HG02678 (cell line): ENCODE results near the gene CORO2A.
"Not testable (repeated sequence)": the region's sequence is repeated elsewhere in the genome, so short reads cannot be mapped to it uniquely, and the experiment has no call there.

Experiments used
- ATAC-seq: cut with Tn5 transposase; IDR thresholded peaks from one replicate; pipeline ENCODE4 v1.9.1; 2021; ENCODE audit warnings: mild to moderate bottlenecking, moderate library complexity; ENCODE audit not compliant: unreplicated experiment

Gene CORO2A

GRCh38 chr9:98191671-98192502 is 550 bp downstream of the CORO2A start:
- no peak for ATAC-seq

GRCh38 chr9:98191181-98191608 is 1.2 kb downstream of the CORO2A start:
- no peak for ATAC-seq

GRCh38 chr9:98190757-98191105 is 1.7 kb downstream of the CORO2A start:
- ATAC-seq = no peak

DNA sequence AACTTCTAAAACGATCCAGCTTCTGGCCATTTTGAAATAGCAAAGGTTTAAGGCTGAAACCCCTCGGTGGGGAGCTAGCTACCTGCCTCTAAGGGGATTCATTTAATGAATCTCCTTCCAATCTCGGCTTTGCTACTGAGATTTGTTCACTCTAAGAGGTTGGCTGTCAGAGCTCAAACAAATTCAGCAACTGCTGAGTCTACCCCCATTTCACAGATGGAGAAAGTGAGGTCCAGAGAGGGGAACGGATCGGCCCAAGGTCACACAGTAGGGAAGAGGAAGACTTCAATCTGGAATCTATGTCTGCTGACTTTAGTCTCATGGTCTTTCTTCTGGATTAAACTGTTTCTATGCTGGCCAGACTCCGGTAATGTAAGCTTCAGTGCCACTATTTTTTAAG is 3.0 kb downstream of the CORO2A start:
- ATAC-seq = no peak

DNA sequence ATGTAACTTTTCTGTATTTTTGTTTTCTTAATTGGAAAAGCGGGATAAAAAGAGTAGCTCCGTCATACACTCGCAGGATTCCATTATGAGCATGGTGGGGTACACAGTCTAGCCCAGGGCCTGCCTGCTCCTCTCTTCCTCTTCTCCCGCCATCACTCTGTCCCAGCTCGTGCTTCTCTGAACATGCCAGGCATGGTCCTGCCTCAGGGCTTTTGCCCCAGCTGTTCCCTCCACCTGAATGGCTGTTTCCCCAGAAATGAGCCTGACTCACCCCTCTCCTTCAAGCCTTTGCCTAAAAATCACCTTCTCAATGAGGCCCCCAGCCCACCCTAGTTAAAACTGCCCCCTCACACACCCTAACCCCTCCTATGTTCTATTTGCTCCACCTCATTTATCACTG is 4.5 kb downstream of the CORO2A start:
- no peak for ATAC-seq

GRCh38 chr9:98186236-98186635 is 6.2 kb downstream of the CORO2A start:
- no peak for ATAC-seq

DNA sequence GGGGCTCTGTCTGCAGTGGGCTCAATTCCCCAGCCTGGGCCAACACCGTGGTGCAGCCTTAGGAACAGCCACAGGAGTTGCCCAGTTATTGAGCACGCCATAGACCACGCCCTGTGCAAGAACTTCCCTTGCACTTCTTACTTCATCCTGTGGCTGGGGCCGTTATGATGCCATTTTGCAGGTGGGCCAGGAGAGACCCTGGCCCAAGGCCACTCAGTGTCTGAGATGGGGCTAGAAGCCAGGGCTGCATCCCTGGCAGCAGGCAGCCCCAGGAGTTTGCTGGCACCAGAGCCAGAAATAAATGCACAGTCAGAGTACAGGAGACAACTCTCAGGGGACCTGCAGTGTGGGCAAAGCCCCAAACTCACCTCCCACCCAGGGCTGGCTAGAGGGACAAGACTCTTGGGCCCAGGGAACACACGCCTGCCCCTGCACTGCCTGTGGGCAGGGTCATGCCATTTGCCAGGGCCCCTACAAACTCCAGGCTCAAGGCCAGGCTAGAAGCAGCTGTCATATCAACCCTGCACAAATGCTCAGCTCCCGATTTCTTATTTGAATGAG is 6.7 kb downstream of the CORO2A start:
- no peak for ATAC-seq

DNA sequence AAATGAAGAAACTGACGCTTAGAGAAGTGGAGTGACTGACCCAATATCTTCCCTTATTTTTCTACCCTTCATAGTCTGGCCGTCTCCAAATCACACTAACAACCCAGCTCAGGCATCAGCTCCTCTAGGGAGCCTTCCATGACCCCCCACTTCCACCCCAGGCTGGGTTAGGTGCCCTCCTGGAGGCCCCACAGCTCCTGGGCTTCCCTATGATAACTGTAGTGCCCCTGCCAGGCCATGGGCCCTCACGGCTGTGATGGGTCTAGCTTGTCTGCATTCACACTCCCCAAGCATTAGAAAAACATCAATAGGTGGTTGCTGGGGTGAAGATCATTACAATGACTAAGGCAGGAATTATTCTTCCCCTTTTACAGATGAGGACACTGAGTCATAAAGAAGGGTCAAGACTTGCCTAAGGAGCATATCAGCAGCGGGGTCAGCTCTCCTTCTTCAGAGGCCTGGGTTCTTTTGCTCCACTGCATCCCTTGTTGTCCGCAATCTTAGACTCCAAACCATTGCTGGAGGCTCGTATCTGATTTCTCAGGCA is 7.3 kb downstream of the CORO2A start:
- no peak for ATAC-seq

- no peak for ATAC-seq
These were observed 8.1 kb downstream of the CORO2A start for GRCh38 chr9:98184326-98184725.

DNA sequence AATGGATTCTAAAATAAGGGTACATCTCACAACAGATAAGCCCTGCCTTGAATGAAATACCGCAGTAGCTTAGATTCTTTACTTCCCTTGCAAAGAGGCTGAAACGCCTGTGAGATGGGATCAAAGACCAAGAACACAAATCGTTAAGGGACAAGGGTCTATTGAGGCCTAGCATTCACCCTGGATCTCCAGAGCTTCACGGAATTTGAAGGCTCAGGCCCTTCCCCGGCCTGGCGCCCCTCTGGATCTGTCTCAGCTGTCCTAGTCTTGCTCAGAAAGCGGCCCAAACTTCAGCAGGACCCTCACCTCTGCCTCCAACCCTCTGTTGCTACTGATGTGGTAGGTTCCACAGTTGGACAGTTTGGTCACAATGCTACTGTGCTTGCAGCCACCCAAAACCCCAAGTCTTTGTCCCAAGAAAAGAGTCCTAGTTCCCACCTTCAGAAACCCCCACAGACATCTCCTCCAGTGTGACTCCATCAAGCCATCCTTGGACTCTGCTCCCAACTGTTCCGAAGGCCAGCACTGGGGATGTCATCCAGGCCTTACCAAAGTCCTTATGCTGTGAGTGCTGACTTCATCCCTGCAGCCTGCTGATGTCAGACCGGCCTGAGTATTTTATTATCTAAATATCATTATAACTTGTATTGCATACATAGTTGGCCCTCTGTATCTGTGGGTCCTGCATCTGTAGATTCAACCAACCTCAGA is 9.4 kb downstream of the CORO2A start:
- no peak for ATAC-seq

GRCh38 chr9:98182069-98182820 is 10.2 kb downstream of the CORO2A start:
- ATAC-seq = no peak

DNA sequence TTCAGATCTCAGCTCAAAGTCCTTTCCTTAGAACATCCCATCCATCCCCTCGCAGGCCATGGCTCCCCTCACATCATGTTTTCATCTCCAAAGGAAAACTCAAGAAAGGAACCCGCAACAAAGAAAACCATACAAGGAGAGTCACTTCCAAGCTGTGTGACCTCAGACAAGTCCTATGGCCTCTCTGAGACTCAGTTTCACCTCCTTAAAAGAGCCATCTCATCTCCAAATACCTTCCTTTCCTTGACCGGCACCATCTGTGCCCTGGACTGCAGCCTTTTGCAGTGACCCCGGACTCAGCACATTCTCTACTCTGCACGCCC is 10.7 kb downstream of the CORO2A start:
- ATAC-seq = no peak

- ATAC-seq = no peak
These were observed 11.4 kb downstream of the CORO2A start for GRCh38 chr9:98180996-98181395.

GRCh38 chr9:98178874-98179850 is 13.3 kb downstream of the CORO2A start:
- ATAC-seq = no peak

GRCh38 chr9:98176391-98177259 is 15.8 kb downstream of the CORO2A start:
- ATAC-seq = no peak

DNA sequence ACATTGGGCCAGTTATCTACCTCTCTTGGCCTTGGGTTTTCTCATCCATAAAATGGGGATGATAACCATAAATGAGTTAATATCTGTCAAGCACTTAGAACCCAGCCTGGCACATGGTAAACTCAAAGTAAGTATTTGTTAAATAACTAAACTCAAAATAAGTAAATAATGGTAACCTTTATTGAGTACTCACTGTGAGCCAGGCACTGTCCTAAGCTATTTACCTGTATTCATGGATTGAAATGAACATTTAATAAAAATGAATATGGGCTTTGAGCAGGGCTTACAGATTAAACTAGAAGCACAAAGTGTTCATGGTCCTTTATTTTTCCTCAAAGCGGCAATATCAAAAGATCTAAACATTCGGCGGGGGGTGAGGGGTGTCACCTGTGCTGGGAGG is 16.7 kb downstream of the CORO2A start:
- no peak for ATAC-seq

GRCh38 chr9:98175028-98175569 is 17.3 kb downstream of the CORO2A start:
- ATAC-seq = no peak

DNA sequence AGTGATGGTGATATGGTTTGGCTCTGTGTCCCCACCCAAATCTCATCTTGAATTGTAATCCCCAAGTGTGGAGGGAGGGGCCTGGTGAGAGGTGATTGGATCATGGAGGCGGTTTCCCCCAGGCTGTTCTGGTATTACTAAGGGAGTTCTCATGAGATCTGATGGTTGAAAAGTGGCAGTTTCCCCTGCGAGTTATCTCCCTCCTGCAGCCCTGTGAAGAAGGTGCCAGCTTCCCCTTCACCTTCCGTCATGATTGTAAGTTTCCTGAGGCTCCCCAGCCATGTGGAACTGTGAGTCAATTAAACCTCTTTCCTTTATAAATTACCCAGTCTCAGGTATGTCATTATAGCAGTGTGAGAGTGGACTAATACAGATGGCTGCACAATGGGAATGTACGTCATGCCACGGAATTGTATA is 17.9 kb downstream of the CORO2A start:
- ATAC-seq = not testable (repeated sequence)

DNA sequence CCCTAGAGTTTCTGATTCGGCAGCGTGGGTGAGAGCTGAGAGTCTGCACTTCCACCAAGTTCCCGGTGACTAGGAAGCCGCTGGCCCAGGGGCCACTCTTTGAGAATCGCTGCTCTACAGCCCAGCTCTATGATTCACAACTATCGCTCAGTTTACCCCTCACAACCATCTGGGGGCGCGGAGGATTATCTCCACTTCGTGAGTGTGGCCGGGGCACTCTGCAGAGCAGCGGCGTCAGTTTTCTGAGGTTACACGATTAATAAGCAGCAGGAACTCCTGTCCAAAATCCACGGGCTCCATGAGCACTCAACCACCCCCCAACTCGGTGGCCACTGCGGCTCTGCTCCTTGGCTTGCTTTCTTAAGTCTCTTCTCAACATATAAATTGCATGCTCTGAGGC is 19.3 kb downstream of the CORO2A start:
- no peak for ATAC-seq
